ENCODE measurements around the gene RALBP1.

Gene RALBP1

GRCh38 chr18:9550429-9550828, 75.1 kb downstream of the RALBP1 start:
- DNase-seq (ENCODE audit: low read depth), result no peak

DNA sequence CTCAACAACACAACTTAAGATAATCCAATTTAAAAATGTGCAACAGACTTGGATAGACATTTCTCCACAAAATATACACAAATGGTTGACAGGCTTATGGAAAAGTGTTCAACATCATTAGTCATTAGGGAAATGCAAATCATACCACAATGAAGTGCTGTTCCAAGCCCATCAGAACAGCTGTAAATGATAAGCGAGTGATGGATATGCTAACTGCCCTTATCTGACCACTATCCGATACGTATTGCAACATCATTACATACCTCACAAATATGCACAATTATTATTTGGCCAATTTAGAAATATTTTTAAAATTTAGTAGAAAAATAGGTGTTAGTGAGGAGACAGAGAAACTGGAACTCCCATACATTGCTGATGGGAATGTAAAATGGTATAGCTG, 76.9 kb downstream of the RALBP1 start:
- DNase-seq (ENCODE audit: low read depth), result no peak

DNA sequence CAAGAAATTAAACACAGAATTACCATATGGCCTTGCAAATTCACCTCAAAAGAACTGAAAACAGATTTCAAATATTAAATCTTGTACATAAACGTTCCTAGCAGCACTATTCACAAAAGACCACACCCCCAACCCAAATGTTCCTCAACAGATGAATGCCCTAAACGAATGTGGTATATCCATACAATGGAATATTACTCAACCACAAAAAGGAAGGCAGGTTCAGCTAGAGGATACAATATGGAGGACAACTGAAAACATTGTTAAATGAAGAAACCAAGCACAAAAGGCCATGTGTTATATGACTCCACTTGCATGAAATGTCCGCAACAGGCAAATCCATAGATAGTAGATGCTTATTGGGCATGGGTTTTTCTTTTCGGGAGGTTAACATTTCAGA, 77.3 kb downstream of the RALBP1 start:
- no peak for DNase-seq (ENCODE audit: low read depth)

DNA sequence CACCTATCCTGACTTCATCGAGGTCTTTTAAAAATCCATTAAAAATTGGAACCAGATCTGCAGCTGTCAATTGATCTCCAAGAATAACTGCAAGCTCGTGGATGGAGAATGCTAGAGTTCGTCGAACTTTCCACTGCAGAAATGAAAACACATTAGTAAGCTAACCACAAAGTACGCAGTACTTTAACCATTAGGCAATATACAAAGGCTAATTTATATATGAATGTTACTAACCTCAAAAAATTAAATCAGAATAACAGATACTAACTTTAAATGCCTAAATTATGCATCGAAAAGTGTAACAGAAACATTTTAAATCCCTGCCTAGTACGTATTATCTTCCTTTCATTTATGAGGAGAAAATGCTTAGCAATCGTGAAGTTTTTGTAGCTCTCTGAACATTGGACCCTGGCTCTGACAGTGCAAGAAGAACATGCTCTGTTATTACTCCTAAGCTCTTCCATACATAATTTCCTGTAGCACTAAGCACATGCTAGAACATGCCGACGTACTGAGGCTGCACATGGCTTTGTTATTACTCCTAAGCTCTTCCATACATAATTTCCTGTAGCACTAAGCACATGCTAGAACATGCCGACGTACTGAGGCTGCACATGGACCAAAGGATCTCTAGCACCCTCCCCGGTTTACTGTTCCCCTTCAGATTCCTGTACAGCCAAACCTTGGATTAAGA, 82.1 kb downstream of the RALBP1 start:
- no peak for DNase-seq (ENCODE audit: low read depth)

GRCh38 chr18:9558387-9559064, 83.2 kb downstream of the RALBP1 start:
- no peak for DNase-seq (ENCODE audit: low read depth)

- DNase-seq (ENCODE audit: low read depth), result no peak
Observed at GRCh38 chr18:9559253-9559652, 83.9 kb downstream of the RALBP1 start.

DNA sequence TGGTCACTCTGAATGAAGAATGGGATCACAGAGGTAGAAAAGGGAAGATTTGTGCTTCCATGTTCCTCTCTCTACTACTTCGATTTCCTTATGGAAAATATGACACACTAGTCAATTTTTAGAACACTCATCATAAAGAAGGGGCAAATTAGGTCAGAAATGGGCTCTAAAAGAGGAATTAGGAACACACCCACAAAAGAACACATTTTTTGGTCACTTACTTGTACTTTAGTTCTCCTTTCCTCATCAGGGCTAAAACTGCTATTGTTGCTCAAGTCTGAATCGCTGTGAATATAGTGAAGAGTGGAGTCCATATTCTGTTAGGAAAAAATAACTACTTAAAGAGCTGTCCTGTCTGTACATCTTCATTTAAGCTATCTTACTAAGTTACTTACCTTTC, 86.4 kb downstream of the RALBP1 start:
- no peak for DNase-seq (ENCODE audit: low read depth)

- no peak for DNase-seq (ENCODE audit: low read depth)
Observed at GRCh38 chr18:9562584-9562983, 87.3 kb downstream of the RALBP1 start.

DNA sequence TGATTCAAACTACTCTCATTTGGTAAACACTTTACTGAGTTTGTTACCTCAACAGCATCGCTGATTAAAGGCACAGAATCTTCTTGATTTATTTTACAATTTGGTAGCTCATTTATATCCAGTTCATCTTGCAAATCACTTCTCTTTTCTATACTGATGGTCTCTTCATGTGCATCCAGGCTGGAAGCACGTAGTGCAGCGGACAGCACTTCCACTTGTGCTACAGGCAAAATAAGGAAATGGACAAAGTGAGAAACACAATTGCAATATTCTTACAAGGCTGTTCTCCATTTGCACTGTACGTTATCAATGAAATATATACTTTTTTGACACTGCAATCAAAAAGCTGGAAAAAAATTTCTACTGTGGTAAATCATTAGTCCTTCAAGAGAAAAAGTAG, 88.0 kb downstream of the RALBP1 start:
- no peak for DNase-seq (ENCODE audit: low read depth)

DNA sequence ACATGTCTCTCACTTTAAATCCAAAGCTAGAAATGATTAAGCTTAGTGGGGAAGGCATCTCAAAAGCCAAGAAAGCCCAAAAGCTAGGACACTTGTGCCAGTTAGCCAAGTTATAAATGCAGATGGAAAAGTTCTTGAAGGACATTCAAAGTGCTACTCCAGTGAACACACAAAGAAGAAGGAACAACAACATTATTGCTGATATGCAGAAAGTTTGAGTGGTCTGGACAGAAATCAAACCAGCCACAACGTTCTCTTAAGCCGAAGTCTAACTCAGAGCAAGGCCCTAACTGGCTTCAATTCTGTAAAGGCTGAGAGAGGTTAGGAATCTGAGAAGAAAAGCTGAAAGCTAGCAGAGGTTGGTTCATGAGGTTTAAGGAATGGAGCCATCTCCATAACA, 90.1 kb downstream of the RALBP1 start:
- DNase-seq (ENCODE audit: low read depth), result no peak

- no peak for DNase-seq (ENCODE audit: low read depth)
Observed at GRCh38 chr18:9568186-9568585, 92.9 kb downstream of the RALBP1 start.

- DNase-seq (ENCODE audit: low read depth), result no peak
Observed at GRCh38 chr18:9569178-9569577, 93.9 kb downstream of the RALBP1 start.

DNA sequence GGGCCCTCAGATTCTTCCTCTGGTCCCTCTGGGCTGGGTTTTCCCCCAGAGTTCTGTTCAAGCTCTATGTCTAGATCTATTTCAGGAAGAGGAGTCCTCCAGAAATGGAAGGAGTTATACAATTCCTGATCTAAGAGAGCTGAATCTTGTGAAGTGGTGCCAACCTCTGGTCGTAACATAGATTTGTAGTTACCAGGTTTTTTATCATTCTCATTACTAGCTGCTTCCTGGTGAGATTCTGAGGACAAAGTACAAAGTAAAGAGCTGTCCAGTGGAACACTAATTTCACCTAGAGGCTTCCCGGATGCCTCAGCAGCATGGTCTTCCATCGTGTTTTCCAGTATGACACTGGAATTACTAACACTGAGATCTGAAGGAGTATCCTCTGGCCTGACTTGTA, 94.9 kb downstream of the RALBP1 start:
- DNase-seq (ENCODE audit: low read depth), result no peak

DNA sequence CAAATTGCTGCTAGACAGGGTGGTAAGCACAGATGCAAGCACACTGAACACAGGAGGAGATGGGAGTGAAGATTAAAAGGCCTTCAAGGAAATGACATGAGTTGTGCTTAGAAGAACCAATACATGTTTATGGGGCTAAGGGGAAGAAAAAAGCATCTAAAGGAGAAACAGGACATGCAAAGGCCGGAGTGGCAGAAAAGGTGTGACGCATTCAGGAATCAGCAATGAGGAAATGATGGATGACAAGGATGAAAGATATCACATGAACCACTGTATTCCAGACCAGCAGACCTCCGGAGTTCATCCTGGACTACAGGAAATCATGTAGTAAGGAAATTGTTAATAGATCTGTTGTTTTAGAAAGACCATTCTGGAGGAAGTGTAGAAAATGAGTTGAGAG, 96.2 kb downstream of the RALBP1 start:
- DNase-seq (ENCODE audit: low read depth), result no peak

- no peak for DNase-seq (ENCODE audit: low read depth)
Observed at GRCh38 chr18:9574473-9575115, 99.3 kb downstream of the RALBP1 start.

DNA sequence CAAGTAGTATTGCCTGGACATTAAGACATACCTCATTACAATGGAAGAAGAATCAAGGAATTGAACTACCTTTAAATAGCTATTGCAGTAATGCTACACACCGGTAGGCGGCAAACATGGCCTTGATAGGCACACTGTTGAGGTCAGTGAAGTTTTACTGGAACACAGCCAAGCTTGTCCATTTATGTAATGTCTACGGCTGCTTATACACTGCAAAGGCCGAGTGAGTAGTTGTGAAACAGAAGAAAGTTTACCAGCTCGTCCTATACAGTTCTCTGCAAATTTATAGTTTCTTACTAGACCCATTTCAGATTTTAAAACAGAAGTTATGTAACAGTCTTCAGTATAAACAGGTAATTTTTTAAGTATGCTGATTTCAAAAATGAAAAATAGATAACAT, 100.2 kb downstream of the RALBP1 start:
- no peak for DNase-seq (ENCODE audit: low read depth)

GRCh38 chr18:9577361-9577760, 102.0 kb downstream of the RALBP1 start:
- DNase-seq (ENCODE audit: low read depth), result no peak

GRCh38 chr18:9578306-9578705, 103.0 kb downstream of the RALBP1 start:
- DNase-seq (ENCODE audit: low read depth), result no peak

GRCh38 chr18:9581667-9582066, 106.4 kb downstream of the RALBP1 start:
- DNase-seq (ENCODE audit: low read depth), result no peak

DNA sequence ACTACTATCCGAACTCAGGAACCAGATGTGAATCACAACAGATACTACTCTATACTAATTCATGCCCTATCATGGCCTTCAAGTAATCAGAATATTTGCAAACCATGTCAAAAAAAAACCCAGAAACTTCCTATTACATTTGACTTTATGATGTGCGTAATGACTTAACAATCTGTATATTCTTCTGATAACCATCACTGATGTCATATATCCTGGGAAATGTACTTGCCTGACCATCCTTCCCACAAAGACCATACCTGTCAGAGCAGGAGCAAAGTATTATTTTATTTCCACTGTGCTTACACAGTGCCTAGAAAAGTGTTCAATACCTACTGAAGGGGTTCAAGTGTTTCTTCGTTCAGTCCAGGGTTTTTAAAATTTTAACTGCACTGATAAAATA, 111.5 kb downstream of the RALBP1 start:
- no peak for DNase-seq (ENCODE audit: low read depth)
